PC-3 (cell line): ENCODE results near the gene PAX2.

Experiments
- CTCF ChIP-seq: fragments of 300-600 bp; sonication (generic); conservative IDR thresholded peaks from 2 replicates; pipeline ENCODE4 v1.5.1; 2017; ENCODE audit warnings: antibody characterized with exemption, low read depth, mild to moderate bottlenecking, low read length
- EZH2 ChIP-seq: fragments of 300-600 bp; sonication (generic); IDR thresholded peaks from one replicate; pipeline ENCODE4 v1.6.1; 2017; ENCODE audit warnings: antibody characterized with exemption, mild to moderate bottlenecking, low read length; ENCODE audit not compliant: unreplicated experiment
- EZH2phosphoT487 ChIP-seq: fragments of 300-600 bp; sonication (generic); IDR thresholded peaks from 2 replicates; pipeline ENCODE4 v1.6.1; 2018; ENCODE audit warnings: mild to moderate bottlenecking, antibody characterized with exemption, low read length, borderline replicate concordance

GRCh38 chr10:100873146-100873826, 127.9 kb downstream of the PAX2 start:
- TF ChIP-seq CTCF (no peak), EZH2phosphoT487 (no peak), EZH2 (no peak)
